ENCODE results near the gene SEL1L3. TPM values are rescaled to one million over a fixed set of nuclear protein-coding genes. Genes with fewer than 3 reads are reported as not detected.

SEL1L3 gene
- total and polyA plus RNA-seq, 9 of the 15 experiments (the other 6 are each of a cell fraction or from before 2014, with no cell fraction given), result 10.0 to 44.3 (median 21.6) TPM

DNA sequence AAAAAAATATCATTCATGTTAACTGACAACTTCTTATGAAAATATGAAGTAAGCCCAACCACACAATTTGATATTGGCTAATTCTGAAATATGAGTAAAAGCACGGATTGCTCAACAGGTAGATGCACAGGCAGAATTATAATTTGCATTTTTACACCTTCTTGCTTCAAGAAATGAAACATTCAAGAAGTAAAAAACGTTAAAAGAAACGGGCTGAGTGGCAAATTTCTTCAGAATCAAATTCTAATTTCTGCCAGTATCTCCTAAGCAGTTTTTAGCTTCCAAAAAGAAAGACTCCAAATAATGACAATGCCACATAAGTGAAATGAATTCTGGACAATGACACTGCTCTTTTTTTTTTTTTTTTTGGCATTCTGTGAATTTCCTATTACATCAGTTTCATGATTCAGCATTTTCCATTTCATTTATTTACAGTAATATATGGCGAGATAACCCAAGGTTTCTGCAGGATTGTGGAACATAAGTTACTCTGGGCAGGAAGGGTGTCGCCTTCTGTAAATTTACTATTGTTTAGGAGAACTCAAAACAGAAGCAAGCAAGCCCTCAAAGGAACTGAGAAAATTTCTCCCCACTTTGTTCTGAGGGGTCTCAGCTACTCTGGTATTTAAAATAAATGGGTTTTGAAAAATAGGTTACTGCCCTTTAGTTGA lies 1.4 kb downstream of the SEL1L3 start (continued):
- TF ChIP-seq, protein P1, sequence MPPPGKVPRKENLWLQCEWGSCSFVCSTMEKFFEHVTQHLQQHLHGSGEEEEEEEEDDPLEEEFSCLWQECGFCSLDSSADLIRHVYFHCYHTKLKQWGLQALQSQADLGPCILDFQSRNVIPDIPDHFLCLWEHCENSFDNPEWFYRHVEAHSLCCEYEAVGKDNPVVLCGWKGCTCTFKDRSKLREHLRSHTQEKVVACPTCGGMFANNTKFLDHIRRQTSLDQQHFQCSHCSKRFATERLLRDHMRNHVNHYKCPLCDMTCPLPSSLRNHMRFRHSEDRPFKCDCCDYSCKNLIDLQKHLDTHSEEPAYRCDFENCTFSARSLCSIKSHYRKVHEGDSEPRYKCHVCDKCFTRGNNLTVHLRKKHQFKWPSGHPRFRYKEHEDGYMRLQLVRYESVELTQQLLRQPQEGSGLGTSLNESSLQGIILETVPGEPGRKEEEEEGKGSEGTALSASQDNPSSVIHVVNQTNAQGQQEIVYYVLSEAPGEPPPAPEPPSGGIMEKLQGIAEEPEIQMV (tag; conservative IDR thresholded peaks at IDR 0.05; ENCODE audit: low read depth), result no peak
- TF ChIP-seq HCFC1 (IDR thresholded peaks at IDR 0.05; ENCODE audit: low read depth, low read length), result no peak
- TF ChIP-seq, protein P2, sequence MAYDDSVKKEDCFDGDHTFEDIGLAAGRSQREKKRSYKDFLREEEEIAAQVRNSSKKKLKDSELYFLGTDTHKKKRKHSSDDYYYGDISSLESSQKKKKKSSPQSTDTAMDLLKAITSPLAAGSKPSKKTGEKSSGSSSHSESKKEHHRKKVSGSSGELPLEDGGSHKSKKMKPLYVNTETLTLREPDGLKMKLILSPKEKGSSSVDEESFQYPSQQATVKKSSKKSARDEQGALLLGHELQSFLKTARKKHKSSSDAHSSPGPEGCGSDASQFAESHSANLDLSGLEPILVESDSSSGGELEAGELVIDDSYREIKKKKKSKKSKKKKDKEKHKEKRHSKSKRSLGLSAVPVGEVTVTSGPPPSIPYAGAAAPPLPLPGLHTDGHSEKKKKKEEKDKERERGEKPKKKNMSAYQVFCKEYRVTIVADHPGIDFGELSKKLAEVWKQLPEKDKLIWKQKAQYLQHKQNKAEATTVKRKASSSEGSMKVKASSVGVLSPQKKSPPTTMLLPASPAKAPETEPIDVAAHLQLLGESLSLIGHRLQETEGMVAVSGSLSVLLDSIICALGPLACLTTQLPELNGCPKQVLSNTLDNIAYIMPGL (CRISPR knock-in tag; IDR thresholded peaks at IDR 0.05), result no peak
- no peak for TF ChIP-seq RBFOX2 (IDR thresholded peaks at IDR 0.05; ENCODE audit: low read depth, low read length)
- TF ChIP-seq, protein P3, sequence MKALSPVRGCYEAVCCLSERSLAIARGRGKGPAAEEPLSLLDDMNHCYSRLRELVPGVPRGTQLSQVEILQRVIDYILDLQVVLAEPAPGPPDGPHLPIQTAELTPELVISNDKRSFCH (CRISPR knock-in tag; IDR thresholded peaks at IDR 0.05), result no peak
- TF ChIP-seq, protein P3 (tag; IDR thresholded peaks at IDR 0.05), result no peak
- TF ChIP-seq, protein P4, sequence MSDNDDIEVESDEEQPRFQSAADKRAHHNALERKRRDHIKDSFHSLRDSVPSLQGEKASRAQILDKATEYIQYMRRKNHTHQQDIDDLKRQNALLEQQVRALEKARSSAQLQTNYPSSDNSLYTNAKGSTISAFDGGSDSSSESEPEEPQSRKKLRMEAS (CRISPR knock-in tag; IDR thresholded peaks at IDR 0.05), result no peak
- TF ChIP-seq, protein P5, sequence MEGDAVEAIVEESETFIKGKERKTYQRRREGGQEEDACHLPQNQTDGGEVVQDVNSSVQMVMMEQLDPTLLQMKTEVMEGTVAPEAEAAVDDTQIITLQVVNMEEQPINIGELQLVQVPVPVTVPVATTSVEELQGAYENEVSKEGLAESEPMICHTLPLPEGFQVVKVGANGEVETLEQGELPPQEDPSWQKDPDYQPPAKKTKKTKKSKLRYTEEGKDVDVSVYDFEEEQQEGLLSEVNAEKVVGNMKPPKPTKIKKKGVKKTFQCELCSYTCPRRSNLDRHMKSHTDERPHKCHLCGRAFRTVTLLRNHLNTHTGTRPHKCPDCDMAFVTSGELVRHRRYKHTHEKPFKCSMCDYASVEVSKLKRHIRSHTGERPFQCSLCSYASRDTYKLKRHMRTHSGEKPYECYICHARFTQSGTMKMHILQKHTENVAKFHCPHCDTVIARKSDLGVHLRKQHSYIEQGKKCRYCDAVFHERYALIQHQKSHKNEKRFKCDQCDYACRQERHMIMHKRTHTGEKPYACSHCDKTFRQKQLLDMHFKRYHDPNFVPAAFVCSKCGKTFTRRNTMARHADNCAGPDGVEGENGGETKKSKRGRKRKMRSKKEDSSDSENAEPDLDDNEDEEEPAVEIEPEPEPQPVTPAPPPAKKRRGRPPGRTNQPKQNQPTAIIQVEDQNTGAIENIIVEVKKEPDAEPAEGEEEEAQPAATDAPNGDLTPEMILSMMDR (IDR thresholded peaks at IDR 0.05 in 2 of 3, conservative IDR thresholded peaks at IDR 0.05 in 1 of 3; ENCODE audit: insufficient read depth in 2 of 3, low read depth in 1 of 3, low read length in 3 of 3), result no peak
- TF ChIP-seq TCF3 (CRISPR knock-in tag; IDR thresholded peaks at IDR 0.05), result no peak
- TF ChIP-seq SP2 (IDR thresholded peaks at IDR 0.05; ENCODE audit: extremely low read depth, low read depth, low read length, poor library complexity, severe bottlenecking), result no peak
- peak in 1 of 2 experiments; percentile 41 for TF ChIP-seq NCOA2 (IDR thresholded peaks at IDR 0.05; ENCODE audit: partially characterized antibody in 2 of 2)
- no peak for TF ChIP-seq CBX8 (IDR thresholded peaks at IDR 0.05; ENCODE audit: borderline replicate concordance, extremely low read depth, low read depth, low read length, poor library complexity, severe bottlenecking)
- TF ChIP-seq ZFP36 (IDR thresholded peaks at IDR 0.05; ENCODE audit: low read depth, low read length, partially characterized antibody), result no peak
- TF ChIP-seq RUNX1 (IDR thresholded peaks at IDR 0.05; ENCODE audit: low read depth), result no peak
- TF ChIP-seq ZSCAN29 (IDR thresholded peaks at IDR 0.05), result no peak
- peak; percentile 99 for TF ChIP-seq BACH1 (tag; IDR thresholded peaks at IDR 0.05)
- TF ChIP-seq, protein P6, sequence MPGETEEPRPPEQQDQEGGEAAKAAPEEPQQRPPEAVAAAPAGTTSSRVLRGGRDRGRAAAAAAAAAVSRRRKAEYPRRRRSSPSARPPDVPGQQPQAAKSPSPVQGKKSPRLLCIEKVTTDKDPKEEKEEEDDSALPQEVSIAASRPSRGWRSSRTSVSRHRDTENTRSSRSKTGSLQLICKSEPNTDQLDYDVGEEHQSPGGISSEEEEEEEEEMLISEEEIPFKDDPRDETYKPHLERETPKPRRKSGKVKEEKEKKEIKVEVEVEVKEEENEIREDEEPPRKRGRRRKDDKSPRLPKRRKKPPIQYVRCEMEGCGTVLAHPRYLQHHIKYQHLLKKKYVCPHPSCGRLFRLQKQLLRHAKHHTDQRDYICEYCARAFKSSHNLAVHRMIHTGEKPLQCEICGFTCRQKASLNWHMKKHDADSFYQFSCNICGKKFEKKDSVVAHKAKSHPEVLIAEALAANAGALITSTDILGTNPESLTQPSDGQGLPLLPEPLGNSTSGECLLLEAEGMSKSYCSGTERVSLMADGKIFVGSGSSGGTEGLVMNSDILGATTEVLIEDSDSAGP (CRISPR knock-in tag; IDR thresholded peaks at IDR 0.05), result no peak
- TF ChIP-seq MAFK (IDR thresholded peaks at IDR 0.05; ENCODE audit: low read length), result peak; percentile 96
